Glomerular endothelial cell (primary cell): ENCODE measurements around the gene ZNF283. TPM values are rescaled to one million over a fixed set of nuclear protein-coding genes. Genes with fewer than 3 reads are reported as not detected.
"Not testable (repeated sequence)": the region's sequence is repeated elsewhere in the genome, so short reads cannot be mapped to it uniquely, and the experiment has no call there.

Source experiments
- DNase-seq: peaks from one replicate; pipeline ENCODE4 v3.0.0-alpha.2; 2011; ENCODE audit warnings: low read depth, low spot score; ENCODE audit errors: extremely low read depth
- total RNA-seq: library from RNA; depleted of rRNA; stranded (reverse); fragments of >200 nt; gene quantifications from 2 replicates; pipeline ENCODE4 v1.2.3, GENCODE V29; 2015

The ZNF283 gene
- total RNA-seq, 1 donor from 2014 or later, result 6.3 TPM

DNA sequence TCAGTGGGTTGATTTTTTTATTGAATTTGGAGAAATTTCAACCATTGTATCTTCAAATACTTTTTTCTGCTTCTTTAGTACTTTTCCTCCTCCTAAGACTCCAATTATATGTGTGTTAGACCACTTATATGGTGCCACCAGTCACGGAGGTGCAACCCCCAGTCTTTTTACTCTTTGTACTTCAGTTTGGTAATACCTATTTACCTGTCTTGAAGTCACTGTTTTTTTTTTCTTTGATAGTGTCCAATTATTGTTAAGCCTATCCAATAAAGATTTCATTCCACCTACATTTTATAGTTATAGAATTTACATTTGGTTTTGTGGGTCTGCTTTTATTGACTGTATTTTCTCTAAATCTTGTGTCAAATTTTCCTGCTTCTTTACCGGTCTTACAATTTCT, 14.9 kb downstream of the ZNF283 start:
- no peak for DNase-seq

DNA sequence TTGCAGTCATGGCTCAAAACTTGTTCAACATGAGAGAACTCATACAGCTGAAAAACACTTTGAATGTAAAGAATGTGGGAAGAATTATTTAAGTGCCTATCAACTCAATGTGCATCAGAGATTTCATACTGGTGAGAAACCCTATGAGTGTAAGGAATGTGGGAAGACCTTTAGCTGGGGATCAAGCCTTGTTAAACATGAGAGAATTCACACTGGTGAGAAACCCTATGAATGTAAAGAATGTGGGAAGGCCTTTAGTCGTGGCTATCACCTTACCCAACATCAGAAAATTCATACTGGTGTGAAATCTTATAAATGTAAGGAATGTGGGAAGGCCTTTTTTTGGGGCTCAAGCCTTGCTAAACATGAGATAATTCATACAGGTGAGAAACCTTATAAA, 20.1 kb downstream of the ZNF283 start:
- DNase-seq, result no peak

DNA sequence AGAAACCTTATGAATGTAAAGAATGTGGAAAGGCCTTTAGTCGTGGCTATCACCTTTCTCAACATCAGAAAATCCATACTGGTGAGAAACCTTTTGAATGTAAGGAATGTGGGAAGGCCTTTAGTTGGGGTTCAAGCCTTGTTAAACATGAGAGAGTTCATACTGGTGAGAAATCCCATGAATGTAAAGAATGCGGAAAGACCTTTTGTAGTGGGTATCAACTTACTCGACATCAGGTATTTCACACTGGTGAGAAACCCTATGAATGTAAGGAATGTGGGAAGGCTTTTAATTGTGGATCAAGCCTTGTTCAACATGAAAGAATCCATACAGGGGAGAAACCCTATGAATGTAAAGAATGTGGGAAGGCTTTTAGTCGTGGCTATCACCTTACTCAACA, 20.8 kb downstream of the ZNF283 start:
- no peak for DNase-seq

DNA sequence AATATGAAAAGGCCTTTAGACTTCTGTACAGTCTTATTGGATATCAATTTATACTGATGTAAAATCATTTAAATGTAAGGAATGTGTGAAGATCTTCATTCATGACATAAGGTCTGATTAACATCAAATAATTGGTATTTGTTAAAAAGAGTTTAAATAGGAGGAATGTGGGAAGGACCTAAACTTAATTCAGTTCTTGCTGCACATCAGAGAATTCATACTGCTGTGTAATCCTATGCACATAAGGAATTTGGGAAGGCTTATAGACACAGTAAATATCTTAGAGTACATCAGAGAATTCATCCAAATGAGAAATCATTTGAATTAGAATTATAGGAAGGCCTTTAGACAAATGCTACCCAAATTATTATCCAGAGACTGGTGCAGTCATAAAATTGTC, 21.7 kb downstream of the ZNF283 start:
- DNase-seq, result no peak

DNA sequence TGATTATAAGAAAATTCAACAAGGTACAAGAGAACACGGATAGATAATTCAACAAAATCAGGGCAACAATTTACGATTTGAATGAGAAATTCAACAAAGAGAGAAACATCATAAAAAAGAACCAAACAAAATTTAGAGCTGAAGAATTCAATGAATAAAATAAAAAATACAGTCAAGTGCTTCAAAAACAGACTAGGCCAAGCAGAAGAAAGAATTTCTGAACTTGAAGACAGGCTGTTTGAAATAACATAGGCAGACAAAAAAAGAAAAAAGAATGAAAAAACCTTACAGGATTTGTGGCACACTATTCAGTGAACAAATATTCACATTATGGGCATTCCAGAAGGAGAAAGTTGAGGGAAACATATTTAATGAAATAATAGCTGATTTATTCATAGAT, 31.1 kb downstream of the ZNF283 start:
- no peak for DNase-seq

DNA sequence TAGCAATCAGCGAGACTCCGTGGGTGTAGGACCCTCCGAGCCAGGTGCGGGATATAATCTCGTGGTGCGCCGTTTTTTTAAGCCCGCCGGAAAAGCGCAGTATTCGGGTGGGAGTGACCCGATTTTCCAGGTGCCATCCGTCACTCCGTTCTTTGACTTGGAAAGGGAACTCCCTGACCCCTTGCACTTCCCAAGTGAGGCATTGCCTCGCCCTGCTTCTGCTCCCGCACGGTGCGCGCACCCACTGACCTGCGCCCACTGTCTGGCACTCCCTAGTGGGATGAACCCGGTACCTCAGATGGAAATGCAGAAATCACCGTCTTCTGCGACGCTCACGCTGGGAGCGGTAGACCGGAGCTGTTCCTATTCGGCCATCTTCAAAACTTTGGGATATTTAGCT, 39.8 kb downstream of the ZNF283 start:
- DNase-seq, result not testable (repeated sequence)

DNA sequence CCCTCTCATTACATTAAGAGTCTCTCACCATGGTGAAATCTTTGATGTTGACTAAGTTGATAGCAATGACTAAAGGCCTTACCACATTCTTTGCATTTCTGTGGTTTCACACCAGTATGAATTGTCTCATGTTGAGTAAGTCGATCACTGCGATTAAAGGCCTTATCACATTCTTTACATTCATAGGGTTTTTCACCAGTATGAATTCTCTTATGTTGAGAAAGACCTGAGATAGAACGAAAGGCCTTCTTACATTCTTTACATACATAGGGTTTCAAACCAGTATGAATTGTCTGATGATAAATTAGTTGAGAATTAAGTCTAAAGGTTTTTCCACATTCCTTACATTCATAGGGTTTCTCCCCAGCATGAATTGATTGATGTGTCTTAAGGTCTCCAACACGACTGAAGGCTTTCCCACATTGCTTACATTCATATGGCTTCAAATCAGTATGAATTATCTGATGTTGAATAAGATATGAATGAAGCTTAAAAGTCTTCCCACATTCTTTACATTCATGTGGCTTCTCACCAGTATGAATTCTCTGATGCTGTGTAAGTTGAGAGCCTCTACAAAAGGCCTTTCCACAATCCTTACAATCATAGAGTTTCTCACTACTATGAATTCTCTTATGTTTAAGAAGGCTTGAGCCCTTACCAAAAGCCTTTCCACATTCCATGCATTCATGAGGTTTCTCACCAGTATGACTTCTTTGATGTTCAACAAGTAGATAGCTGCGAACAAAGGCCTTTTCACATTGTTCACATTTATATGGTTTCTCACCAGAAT, 45.6 kb downstream of the ZNF283 start:
- no peak for DNase-seq

DNA sequence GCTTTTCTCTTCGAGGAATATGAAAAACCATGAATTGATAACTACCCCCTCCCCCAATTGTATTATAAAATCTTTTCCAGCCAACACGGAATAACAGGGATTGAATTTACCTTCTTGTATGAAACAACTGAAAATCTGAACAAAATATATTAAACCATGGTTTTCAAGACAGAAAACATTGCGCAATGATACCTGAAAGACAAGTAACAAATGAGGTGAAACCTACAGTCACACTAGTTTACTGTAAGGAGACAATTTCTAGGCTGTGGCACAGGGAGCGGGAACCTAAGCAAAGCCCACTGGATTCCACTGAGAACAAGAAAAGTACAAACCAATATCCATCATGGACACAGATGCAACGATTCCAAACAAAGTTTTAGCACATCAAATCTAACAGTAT, 53.4 kb downstream of the ZNF283 start:
- no peak for DNase-seq

DNA sequence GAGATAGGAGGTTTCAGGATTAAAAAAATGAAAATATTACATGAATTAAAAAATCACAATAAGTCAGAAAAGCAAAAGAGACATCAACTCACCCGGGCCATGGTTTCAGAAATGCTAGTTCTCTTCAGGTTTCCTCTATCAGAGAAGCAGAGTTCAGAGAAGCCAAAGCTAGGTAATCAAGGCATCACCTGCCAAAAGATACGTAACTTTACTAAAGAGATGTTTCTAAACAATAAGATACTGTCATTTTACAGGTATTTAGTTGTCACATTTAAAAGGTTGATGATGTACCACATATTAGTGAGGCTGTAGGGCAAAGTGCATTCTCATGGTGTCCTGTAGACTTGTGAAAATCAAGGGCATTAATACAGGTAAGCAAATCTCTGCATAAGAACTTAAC, 56.7 kb downstream of the ZNF283 start, which contains the start of gene ZNF404:
ZNF404 (minus strand) TSS at position 101 of the 400 bp plus-strand sequence.
- DNase-seq, result no peak

DNA sequence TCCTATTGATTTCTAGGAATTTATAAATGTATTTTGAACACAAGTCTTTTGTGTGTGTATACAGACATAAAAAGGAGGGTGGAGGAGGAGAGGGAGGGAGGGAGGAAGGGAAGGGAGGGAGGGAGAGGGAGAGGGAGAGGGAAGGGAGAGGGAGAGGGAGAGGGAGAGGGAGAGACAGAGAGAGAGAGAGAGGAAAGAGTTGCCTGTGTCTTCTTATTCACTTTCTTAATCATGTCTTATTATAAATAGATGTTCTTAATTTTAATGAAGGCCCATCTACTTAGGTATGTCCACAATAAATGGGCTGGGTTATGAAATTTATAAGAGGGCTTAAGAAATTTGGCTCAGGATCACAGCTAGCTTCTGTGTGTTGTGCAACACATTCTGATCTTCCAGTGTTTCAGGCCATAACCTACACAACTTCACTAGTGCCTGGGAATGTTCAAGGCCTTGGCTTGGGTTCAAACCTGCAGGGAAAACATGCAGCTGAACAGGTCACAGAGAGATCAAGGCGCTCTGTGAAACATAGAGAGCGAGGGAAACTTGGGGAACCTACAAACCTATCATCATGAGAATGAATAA, 68.7 kb downstream of the ZNF283 start:
- DNase-seq, result no peak

Other genes starting within 250 kb of the ZNF283 start
- gene IRGQ, start 231.2 kb upstream of the ZNF283 start, total RNA-seq, result 38.3 and 58.3 TPM in 2 replicates
- gene ZNF576, start 230.7 kb upstream of the ZNF283 start, total RNA-seq, result 8.6 and 11.2 TPM in 2 replicates
- 0.29 TPM in 1 of 2 replicates, not detected in the other for gene SRRM5, start 215.2 kb upstream of the ZNF283 start, total RNA-seq
- 62.6 and 72.5 TPM in 2 replicates for gene ZNF428, start 207.7 kb upstream of the ZNF283 start, total RNA-seq
- 5.7 and 8.3 TPM in 2 replicates for gene CADM4, start 187.5 kb upstream of the ZNF283 start, total RNA-seq
- gene PLAUR, start 157.2 kb upstream of the ZNF283 start, total RNA-seq, result 99.7 and 140 TPM in 2 replicates
- not detected in 2 replicates for gene IRGC, start 111.2 kb upstream of the ZNF283 start, total RNA-seq
- gene SMG9, start 72.4 kb upstream of the ZNF283 start, total RNA-seq, result 21.3 and 24.5 TPM in 2 replicates
- 0.10 and 0.23 TPM in 2 replicates for gene KCNN4, start 46.3 kb upstream of the ZNF283 start, total RNA-seq
- 0.93 and 2.7 TPM in 2 replicates for gene LYPD5, start 24.9 kb upstream of the ZNF283 start, total RNA-seq
- gene ZNF404, start 56.6 kb downstream of the ZNF283 start, total RNA-seq, result 0.93 and 2.4 TPM in 2 replicates
- gene ZNF45, start 108.0 kb downstream of the ZNF283 start, total RNA-seq, result 8.0 and 10.2 TPM in 2 replicates
- gene ZNF221, start 123.9 kb downstream of the ZNF283 start, total RNA-seq, result 4.1 and 5.1 TPM in 2 replicates
- 4.5 and 6.1 TPM in 2 replicates for gene ZNF155, start 156.9 kb downstream of the ZNF283 start, total RNA-seq
- 1.3 and 2.9 TPM in 2 replicates for gene ZNF230, start 175.6 kb downstream of the ZNF283 start, total RNA-seq
- 2.9 and 3.2 TPM in 2 replicates for gene ZNF222, start 198.1 kb downstream of the ZNF283 start, total RNA-seq
- 3.9 and 7.2 TPM in 2 replicates for gene ZNF223, start 224.7 kb downstream of the ZNF283 start, total RNA-seq
- gene ZNF284, start 244.8 kb downstream of the ZNF283 start, total RNA-seq, result 1.5 and 1.9 TPM in 2 replicates